ENCODE measurements around the gene ZC3H18.

GRCh38 chr16:88532434-88533241 is 37.6 kb upstream of the ZC3H18 start:
- TF ChIP-seq CTCF (IDR thresholded peaks at IDR 0.05; ENCODE audit: poor library complexity, severe bottlenecking) (no peak), MXI1 (conservative IDR thresholded peaks at IDR 0.05; ENCODE audit: poor library complexity, severe bottlenecking) (no peak)
